ENCODE results near the gene MYL6B.
A peak's percentile ranks its signal among the peaks of the same experiment; 100 is the strongest.
"Not testable (repeated sequence)": the region's sequence is repeated elsewhere in the genome, so short reads cannot be mapped to it uniquely, and the experiment has no call there.

MYL6B gene

DNA sequence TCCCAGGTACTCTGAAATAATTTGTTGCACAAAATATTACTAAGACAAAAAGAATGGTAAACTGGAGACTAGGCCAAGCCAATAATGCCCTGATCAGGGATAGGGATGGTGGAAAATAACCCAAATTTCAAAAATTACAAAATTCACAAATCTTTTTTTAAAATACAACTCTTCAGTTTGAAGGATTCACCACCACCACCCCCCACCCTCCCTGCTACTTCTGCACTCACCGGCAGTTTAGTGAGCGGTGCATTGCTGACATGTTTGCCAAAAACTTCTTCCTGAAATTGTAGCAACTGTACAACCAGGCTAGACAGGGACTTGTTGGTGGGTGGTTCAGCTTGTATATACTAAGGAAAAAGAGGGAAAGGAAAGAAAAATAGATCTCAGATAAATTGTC lies 34.6 kb downstream of the MYL6B start:
- no peak for DNase-seq

DNA sequence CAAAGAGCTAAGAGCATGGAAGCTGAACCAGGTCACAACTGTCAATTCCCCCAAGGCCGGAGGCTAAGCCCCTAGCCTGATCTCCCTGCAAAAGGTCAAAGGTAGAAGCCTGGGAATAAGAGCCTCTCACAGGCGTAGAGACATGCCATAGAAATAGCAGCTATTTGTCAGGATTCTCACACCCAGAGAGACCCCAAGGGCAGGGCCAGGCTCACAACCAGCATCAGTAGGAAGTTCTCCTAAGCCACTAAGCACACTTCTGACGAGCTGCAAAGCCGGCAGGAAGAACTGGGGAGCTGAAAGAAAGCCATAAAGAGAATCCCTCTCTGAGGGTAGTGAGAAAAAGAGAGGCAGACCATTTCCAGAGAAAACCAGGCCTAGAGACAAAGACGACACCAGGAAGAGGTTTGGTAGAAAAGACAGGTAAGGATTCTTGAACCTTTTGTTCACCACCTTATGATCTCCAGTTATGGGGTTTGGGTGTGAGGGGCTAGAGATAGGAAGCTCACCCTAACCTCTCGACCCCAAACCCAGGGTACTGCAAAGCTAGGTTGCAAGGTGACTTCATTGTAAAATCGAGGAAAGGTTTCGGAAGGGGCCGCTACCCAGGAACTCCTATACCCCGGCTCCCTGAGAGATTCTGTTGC lies 35.9 kb downstream of the MYL6B start:
- peak; percentile 27 for DNase-seq

DNA sequence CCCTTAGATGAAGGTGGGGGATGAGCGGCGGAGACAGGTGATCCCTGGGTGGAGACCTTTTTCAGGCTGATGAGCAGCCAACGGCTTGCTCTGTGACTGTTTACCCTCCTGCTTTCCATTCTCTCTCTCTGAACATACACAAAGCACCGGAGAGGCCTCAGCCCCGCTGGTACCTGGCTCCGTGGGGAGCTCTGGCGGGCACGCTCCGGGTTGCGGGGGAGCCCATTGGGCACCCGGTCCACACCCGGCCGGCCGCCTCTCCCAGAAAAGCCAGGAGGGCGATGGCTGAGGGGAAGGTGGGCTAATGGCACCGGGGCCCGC lies 36.4 kb downstream of the MYL6B start:
- peak; percentile 15 for DNase-seq

DNA sequence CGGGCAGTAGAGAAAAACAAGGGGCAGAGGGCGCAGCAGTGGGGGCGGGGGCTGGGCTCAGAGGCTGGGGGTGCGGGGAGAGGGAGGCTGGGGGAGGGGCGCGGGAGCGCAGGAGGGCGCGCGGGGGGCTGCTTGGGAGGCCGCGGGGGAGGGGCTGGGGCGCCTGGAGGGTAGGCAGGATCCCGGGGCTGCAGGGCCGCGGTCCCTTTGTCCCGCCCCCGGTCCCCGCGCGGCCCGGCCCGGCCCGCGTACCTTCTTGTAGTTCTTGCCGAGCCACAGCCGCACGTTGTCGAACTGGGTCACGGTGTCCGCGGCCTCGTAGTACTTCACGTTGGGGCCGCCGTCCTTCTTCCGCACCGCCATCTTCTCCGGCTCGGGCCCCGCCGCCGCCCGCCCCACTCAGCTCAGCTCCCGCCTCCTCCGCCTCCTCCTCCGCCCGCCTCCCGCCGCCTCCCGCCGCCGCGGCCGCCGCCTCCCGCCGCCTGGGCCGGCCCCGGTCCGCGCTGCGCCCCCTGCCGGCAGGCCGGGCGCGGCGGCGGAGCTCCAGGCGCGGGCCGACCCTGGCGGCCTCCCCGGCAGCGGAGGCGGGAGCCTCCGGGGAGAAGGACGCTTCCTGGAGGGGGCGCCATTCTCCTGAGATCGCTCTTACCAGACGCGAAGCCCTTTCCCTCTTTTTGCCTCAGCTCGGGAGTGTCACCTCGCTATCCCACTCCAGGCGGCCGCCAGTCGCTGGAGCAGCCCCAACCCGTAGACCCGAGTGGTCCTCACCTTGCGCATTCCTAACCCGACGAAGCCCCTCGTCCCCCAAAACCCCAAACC lies 36.9 kb downstream of the MYL6B start, which contains the start of gene SMARCC2:
Gene SMARCC2 (minus strand): TSS at position 385 of the 819 bp plus-strand sequence. CDS start 22 bp downstream, at position 363.
- peak; percentile 90 for DNase-seq

DNA sequence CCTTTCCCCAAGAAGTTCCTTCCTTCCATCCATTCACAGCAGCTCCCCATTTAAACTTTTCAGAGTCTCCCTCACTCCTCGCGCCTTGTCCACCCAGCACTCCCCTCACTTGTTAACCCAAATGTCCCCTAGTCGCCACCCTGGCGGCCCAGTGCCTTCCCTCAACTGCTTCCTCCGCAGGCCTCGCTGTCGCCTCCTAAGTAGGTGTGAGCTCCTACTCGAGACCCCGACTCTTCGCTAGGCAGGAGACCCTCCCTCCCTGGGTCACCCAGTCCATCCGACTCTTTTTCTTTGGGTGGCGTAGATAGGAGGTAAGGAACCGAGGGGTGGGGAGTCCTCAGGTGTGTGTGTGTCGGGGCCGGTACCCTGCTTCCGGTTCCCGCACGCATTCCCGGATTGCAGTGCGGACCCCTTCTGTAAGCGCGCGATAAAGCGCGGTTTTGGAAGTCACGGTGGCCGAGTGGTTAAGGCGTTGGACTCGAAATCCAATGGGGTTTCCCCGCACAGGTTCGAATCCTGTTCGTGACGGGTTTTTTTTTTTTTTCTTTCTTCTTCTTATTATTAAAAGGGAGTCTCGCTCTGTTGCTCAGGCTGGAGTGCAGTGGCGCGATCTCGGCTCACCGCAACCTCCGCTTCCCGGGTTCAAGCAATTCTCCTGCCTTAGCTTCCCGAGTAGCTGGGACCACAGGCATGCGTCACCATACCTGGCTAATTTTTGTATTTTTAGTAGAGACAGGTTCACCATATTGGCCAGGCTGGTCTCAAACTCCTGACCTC lies 37.7 kb downstream of the MYL6B start:
- DNase-seq, result peak; percentile 93

DNA sequence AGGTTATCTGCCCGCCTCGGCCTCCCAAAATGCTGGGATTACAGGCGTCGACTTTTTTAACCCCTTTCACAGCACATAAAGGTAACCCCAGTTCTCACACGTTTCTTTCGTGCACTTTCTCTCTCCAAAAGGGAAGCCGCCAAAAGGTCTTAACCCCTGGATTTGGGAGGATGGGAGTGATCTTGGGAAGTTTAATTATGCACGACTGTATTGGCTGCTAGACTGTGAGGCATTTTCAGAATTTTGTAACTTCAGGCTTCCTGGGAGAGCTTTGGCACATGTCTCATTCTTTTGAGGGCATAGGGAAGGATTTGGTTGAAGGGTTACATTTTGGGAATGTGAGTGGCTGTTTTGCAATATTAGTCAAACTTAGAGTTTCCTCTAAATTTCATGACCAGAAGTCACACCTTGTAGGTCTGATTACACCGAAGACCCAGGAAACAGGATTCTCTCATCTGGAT lies 38.3 kb downstream of the MYL6B start:
- no peak for DNase-seq

DNA sequence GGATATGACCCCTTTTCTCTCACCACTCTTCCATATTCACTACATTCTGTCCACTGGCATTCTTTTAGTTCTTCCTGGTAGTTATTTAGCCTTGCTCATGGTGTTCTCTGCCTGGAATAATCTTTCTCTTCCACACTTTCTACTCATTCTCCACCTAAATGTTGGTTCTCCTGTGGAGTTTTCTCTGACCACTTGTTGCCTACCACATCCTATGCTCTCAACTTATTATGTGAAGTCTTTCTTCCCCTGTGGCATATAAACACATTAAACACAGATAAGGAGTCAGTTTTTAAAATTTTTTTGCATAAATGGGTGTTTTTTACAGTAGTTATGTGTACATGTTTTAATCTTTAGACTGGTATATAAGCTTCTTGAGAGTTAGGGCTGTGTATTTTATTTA lies 40.2 kb downstream of the MYL6B start:
- DNase-seq, result no peak

DNA sequence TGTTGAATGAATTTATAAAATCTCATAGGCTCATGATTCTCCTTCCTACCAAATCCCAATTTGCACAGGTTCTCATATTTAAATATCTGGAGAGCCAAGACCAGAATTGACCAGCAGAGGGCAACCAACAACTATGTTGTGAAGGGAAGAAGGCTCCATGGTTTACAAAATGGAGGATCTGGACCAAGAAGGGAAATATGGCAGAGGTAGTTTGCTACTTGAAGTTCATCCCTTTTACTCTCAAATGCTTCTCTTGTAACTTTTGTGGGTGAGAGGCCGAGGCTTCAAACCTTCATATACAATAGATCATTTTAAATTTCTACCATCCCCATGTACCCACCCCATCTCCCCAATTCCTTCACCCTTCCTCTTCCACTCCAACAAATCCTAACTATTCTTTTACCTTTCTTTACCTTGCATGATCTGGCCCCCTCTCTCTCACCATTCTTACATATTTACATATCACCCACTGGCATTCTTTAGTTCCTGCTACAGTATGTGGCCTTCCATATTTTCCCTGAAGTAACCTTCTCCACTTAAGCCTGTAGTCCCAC lies 40.7 kb downstream of the MYL6B start:
- peak; percentile 87 for DNase-seq

DNA sequence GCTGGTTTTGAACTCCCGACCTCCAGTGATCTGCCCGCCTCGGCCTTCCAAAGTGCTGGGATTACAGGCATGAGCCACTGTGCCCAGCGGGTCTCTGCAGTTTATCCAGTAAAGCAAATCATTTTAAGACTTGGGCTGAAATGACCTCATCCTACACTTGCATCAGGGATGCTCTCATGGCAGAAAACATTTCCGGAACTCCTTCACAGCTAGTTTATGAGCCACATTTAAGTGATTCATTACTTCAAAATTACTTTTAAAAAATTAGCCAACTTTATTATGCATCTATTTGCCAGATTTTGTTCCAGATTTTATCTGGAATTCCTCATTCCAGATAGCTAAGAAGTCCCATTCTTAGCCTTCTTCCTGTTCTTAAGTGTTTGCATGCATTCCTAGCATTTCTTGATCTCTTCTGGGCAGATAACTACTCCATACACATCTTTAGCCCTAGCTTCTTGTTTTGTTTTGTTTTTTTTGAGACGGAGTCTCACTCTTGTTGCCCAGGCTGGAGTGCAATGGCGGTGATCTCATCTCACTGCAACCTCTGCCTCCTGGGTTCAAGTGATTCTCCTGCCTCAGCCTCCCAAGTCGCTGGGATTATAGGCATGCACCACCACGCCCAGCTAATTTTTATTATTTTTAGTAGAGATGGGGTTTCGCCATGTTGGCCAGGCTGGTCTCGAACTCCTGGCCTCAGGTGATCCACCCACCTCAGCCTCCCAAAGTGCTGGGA lies 44.6 kb downstream of the MYL6B start:
- not testable (repeated sequence) for DNase-seq

DNA sequence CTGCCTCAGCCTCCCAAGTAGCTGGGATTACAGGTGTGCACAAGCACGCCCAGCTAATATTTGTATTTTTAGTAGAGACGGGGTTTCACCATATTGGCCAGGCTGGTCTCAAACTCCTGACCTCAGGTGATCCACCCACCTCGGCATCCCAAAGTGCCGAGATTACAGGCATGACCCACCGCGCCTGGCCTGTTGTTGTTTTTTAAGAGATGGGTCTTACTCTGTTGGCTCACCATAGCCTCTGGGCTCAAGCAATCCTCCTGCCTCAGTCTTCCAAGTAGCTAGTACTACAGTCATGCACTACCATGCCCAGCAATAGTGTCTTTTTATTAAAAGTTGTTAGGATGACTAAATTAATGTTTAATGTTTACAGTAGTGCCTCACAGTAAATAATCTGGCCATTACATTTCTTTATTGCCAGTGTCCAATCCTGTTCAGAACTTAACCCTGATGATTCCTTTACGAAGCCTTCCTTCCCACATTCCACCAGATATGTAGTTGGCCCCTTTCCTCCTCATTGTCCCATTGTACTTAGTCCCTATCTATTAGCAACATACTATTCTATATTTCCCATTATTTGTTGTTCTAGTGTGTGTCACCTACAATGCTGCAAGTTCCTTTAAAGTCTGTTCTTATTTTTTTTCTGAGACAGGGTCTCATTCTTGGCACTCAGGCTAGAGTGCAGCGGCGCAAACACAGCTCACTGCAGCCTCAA lies 45.7 kb downstream of the MYL6B start:
- DNase-seq, result no peak

DNA sequence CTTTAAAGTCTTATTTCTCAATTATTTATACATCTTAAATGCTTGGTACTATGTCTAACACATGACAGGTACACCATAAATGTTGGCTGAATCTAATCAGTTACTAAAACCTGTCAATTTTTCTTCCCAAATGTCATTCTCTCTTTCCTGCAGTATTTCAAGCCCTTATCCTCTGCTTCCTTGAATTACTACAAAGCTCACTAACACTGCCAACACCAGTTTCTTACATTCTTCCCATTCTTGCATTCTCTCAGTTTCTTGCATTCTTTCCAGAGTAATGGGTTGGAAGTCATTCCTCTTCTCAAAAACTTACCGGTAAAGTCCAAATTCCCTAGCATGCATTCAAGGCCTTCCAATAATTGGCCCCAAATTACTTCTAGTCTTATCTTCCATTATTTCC lies 46.4 kb downstream of the MYL6B start:
- no peak for DNase-seq

DNA sequence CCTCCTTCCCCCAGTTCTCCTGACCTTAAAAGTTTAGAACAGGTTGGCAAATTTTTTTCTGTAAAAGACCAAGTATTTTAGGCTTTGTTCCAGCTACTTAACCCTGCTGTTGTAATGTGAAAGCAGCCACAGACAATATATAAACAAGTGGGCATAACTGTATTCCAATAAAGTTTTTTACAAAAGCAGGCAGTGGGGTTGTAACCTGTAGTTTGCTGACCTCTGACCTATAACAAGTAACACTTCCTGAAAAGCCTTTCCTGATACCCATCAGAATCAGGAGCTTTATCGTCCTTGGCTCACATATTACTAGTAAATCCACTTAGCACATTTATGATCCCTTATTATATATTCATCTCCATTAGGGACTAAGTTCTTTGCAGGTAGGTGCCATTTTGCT lies 50.0 kb downstream of the MYL6B start:
- DNase-seq, result no peak

DNA sequence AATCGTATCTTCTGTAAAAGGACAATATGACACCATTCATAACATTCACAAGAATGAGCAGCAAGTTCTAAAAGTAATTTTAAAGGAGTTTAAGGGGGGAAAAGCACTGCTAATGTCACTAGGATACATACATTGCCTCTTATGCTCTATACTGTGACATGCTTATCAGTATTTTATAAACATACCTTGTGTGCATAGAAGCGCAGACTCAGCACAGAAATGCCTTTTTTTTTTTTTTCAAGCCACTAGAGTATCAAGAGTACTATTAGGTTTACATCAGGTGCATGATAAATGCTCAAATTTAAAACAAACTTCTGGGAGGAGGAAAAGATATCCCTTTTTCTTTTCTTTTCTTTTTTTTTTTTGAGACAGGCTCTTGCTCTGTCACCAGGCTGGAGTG lies 50.5 kb downstream of the MYL6B start:
- DNase-seq, result no peak

DNA sequence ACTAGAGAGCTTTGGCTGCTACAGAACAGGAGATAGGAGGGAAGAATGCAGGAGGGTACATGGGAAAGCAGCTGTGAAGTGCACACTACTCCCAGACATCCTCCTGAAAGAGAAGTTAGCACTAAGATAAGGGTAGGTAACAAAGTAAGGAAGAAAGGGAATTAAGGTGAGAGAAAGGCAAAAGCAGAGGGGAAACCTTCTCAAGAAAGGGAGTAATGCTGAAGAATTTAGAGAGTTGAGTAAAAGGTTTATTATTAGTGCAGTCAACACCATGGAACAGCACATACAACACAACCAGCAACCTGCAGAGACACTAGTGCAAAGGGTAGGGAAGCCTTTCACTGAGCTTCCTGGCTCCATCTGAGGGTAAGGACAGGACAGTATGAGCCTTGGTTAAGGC lies 51.9 kb downstream of the MYL6B start:
- DNase-seq, result no peak

DNA sequence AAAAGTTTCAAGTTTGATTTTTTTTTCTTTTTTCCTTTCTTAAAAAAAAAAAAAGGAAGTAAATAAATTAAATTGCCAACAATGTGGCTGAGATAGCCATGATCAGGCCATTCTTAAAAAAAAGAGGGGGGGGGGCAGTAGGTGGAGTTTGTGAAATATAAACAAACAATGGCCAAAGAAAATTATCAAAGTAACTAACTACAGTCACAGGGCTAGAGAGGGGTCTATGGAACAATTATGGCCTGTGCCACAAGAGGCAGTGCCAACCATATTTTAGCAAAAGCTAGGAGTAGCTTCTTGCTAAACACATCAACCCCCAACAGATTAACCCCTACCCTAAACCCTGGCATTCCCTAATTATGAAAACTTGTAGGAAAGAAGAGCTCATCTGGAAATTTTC lies 53.1 kb downstream of the MYL6B start:
- DNase-seq, result no peak

DNA sequence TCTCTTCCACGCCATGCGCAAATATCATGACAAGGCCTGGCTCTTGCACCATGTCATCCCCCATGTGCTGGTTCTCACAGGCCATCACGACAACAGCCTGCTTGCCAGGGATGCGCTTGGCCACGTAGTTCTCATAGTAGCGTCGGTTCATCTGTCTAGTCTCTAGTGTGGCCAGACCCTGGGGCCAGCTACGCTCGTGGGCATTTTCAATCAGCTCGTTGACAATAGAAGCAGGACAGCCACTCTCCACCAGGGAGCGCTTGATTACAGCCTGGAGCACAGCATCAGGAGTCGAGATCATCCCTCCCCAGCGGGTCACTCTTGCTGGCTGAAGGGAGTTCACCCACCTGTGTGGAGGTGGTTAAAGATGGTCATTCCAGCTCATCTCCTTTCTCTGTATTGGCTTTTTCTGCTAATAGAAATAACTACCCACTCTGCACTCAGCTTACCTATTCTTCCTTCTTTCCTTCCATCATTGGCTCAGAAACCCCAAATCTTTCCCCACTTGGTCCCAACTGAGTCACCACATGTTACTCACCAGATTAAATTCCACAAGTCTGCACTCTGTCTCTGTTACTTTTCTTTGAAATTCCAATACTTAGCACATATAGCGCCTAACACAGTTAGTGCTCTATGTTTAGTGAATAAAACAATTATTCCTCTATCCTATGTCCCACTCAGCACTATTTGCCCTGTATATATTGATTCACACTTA lies 54.2 kb downstream of the MYL6B start:
- peak; percentile 36 for DNase-seq
